Measurements from ENCODE around the gene IL10RB.

GRCh38 chr21:33238565-33239255 is 27.5 kb upstream of the IL10RB start:
- TF ChIP-seq, protein P1, sequence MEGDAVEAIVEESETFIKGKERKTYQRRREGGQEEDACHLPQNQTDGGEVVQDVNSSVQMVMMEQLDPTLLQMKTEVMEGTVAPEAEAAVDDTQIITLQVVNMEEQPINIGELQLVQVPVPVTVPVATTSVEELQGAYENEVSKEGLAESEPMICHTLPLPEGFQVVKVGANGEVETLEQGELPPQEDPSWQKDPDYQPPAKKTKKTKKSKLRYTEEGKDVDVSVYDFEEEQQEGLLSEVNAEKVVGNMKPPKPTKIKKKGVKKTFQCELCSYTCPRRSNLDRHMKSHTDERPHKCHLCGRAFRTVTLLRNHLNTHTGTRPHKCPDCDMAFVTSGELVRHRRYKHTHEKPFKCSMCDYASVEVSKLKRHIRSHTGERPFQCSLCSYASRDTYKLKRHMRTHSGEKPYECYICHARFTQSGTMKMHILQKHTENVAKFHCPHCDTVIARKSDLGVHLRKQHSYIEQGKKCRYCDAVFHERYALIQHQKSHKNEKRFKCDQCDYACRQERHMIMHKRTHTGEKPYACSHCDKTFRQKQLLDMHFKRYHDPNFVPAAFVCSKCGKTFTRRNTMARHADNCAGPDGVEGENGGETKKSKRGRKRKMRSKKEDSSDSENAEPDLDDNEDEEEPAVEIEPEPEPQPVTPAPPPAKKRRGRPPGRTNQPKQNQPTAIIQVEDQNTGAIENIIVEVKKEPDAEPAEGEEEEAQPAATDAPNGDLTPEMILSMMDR (IDR thresholded peaks at IDR 0.05 in 8 of 11, conservative IDR thresholded peaks at IDR 0.05 in 3 of 11): no peak
- no peak for TF ChIP-seq POLR2A (IDR thresholded peaks at IDR 0.05)

Data from spleen (tissue), 7 donors.